HepG2 (cell line): ENCODE data around the gene LCTL. TPM values are rescaled to one million over a fixed set of nuclear protein-coding genes. Genes with fewer than 3 reads are reported as not detected.

Experiments
- AKNA ChIP-seq: sonication (generic); formaldehyde crosslinking; IDR thresholded peaks from 2 replicates; pipeline ENCODE4 v1.4.0; 2020; ENCODE audit warnings: missing genetic modification reagents, borderline replicate concordance
- ELK4 ChIP-seq: sonication (generic); formaldehyde crosslinking; IDR thresholded peaks from 2 replicates; pipeline ENCODE4 v1.9.0; 2021; ENCODE audit warnings: missing genetic modification reagents, borderline replicate concordance
- GATA4 ChIP-seq: sonication (generic); IDR thresholded peaks from 2 replicates; pipeline ENCODE4 v1.6.1; 2016; ENCODE audit warnings: antibody characterized with exemption, low read depth, borderline replicate concordance
- GATAD1 ChIP-seq: IDR thresholded peaks from 2 replicates; pipeline ENCODE4 v1.6.1; 2016; ENCODE audit warnings: missing genetic modification reagents, missing compliant biosample characterization
- GPN1 ChIP-seq: sonication (generic); formaldehyde crosslinking; IDR thresholded peaks from 2 replicates; pipeline ENCODE4 v1.5.1; 2020; ENCODE audit warnings: missing genetic modification reagents, borderline replicate concordance
- KDM4B ChIP-seq: sonication (generic); formaldehyde crosslinking; IDR thresholded peaks from 2 replicates; pipeline ENCODE4 v1.4.0; 2020; ENCODE audit warnings: missing genetic modification reagents
- PHF21A ChIP-seq: sonication (generic); formaldehyde crosslinking; IDR thresholded peaks from 2 replicates; pipeline ENCODE4 v1.5.0; 2020; ENCODE audit warnings: mild to moderate bottlenecking, missing genetic modification reagents
- POLR2A ChIP-seq, 2 experiments: IDR thresholded peaks; 2 replicates each; pipeline ENCODE4 v1.6.1; 2011; ENCODE audit warnings: low read depth in 2 of 2, low read length in 2 of 2, mild to moderate bottlenecking in 1 of 2, moderate library complexity in 1 of 2; ENCODE audit not compliant: insufficient read depth in 1 of 2
- PRDM4 ChIP-seq: sonication (generic); formaldehyde crosslinking; IDR thresholded peaks from 2 replicates; pipeline ENCODE4 v1.9.0; 2021; ENCODE audit warnings: missing genetic modification reagents, borderline replicate concordance
- SCMH1 ChIP-seq: sonication (generic); formaldehyde crosslinking; IDR thresholded peaks from 2 replicates; pipeline ENCODE4 v1.9.0; 2021; ENCODE audit warnings: missing genetic modification reagents, mild to moderate bottlenecking, borderline replicate concordance
- STAG1 ChIP-seq: sonication (generic); formaldehyde crosslinking; IDR thresholded peaks from 2 replicates; pipeline ENCODE4 v1.4.0; 2020; ENCODE audit warnings: missing genetic modification reagents
- TFDP1 ChIP-seq: IDR thresholded peaks from 2 replicates; pipeline ENCODE4 v1.6.1; 2016; ENCODE audit warnings: missing compliant biosample characterization, missing genetic modification reagents, borderline replicate concordance
- TGIF2 ChIP-seq: IDR thresholded peaks from 2 replicates; pipeline ENCODE4 v1.6.1; 2016; ENCODE audit warnings: control low read depth, missing compliant biosample characterization
- THAP7 ChIP-seq: sonication (generic); formaldehyde crosslinking; IDR thresholded peaks from 2 replicates; pipeline ENCODE4 v1.8.1; 2023; ENCODE audit warnings: mild to moderate bottlenecking, missing genetic modification reagents
- ZNF282 ChIP-seq: fragments of 450-650 bp; IDR thresholded peaks from 2 replicates; pipeline ENCODE4 v1.6.1; 2018; ENCODE audit not compliant: partially characterized antibody
- ZNF337 ChIP-seq: sonication (generic); formaldehyde crosslinking; IDR thresholded peaks from 2 replicates; pipeline ENCODE4 v1.5.1; 2020; ENCODE audit warnings: missing genetic modification reagents, low read depth, mild to moderate bottlenecking, borderline replicate concordance
- ZNF512 ChIP-seq: sonication (generic); formaldehyde crosslinking; IDR thresholded peaks from 2 replicates; pipeline ENCODE4 v1.4.0; 2020; ENCODE audit warnings: mild to moderate bottlenecking, missing genetic modification reagents
- polyA plus RNA-seq, 8 experiments: library from polyadenylated mRNA; depleted of rRNA in 3 of 8; stranded (reverse) in 7 of 8; unstranded in 1 of 8; fragments of >200 nt; fragmentation: Illumina TruSeq in 4 of 8; extraction: Trizol in 4 of 8; gene quantifications; 2 replicates each; pipeline versions ENCODE4 v1.2.1 to v1.2.3, GENCODE V29; 2011 to 2016; ENCODE audit warnings: low read depth in 4 of 8, missing spikeins in 1 of 8, mixed read lengths in 1 of 8; ENCODE audit not compliant: insufficient read depth in 1 of 8
- total RNA-seq, 5 experiments: library from RNA; depleted of rRNA; stranded (reverse); fragments of >200 nt; fragmentation: Illumina TruSeq; extraction: Trizol; gene quantifications; 2 replicates each; pipeline ENCODE4 v1.2.3, GENCODE V29; 2016; ENCODE audit warnings: low read depth in 1 of 5

Gene LCTL
- total and polyA plus RNA-seq, 2 of the 13 experiments (the other 11 are each of a cell fraction or from before 2014, with no cell fraction given): 0.96 to 1.4 TPM

GRCh38 chr15:66566963-66567531 is 1.2 kb upstream of the LCTL start (continued):
- TF ChIP-seq ZNF282: no peak
- no peak for TF ChIP-seq GPN1 (CRISPR knock-in tag)
- TF ChIP-seq ZNF337 (CRISPR knock-in tag): no peak
- TF ChIP-seq AKNA: no peak
- no peak for TF ChIP-seq PHF21A (CRISPR knock-in tag)
- TF ChIP-seq SCMH1 (CRISPR knock-in tag): no peak
- TF ChIP-seq ZNF512: peak; percentile 86; the same call in 1 of the 2 replicates
- TF ChIP-seq TFDP1 (CRISPR knock-in tag): peak; percentile 33; the same call in 1 of the 2 replicates
- TF ChIP-seq POLR2A (IDR thresholded peaks at IDR 0.05; ENCODE audit: insufficient read depth in 1 of 2, low read depth in 2 of 2, low read length in 2 of 2): no peak
- no peak for TF ChIP-seq GATAD1 (CRISPR knock-in tag)
- TF ChIP-seq THAP7 (CRISPR knock-in tag): no peak
- no peak for TF ChIP-seq GATA4
- TF ChIP-seq TGIF2: no peak
- TF ChIP-seq KDM4B (CRISPR knock-in tag): no peak
- TF ChIP-seq STAG1 (CRISPR knock-in tag): peak; percentile 52
- TF ChIP-seq PRDM4: no peak
- TF ChIP-seq ELK4: no peak
